ENCODE measurements around the gene PLD4.

Gene PLD4

DNA sequence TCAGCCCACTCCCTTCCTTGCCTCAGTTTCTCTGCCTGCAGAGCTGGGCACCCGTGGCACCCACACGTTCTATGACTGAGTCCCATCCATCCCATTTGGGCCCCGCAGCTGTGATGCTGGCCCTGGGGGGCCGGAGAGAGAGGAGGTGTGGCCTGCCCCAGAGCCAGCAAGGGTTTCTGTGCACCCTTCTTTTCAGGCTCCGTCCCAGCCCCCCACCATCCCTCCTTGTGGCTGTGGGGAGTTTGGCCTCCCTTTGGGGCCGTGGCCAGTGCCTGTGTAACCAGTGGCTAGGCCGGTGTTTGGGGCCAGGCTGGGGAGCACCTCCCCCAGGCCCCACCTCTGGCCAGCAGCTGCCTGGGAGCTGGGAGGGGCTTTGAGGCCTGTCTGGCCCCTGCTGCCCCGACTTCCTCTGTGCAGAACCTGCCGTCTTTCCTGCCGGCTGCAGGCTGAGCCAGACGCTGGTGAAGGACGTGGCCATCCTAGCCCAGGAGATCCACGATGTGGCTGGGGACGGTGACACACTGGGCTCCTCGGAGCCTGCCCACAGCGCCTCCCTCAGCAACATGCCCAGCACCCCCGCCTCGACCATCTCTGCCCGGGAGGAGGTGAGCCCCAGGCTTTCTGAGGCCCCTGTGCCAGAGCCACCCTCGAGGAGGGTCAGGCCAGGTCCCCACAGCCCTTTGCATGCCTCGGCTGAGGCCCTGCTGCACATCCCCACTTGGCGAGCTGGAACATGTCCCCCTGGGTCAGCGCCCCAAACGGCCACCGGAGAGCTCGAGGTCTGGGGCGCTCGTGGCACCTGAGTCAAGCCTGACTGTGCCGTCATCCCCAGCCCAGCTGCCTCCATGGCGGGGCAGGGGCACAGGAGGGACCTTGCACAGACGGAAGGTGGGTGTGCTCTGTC, 31.9 kb upstream of the PLD4 start:
- peaks cover 5% of the 10 kb centered on the region for H3K4me1 Mint-ChIP-seq
- no peaks in the 10 kb centered on the region for H3K9me3 Mint-ChIP-seq
- H3K27me3 Mint-ChIP-seq (ENCODE audit: low read depth) = peaks cover 4% of the 10 kb centered on the region
- H3K4me3 Mint-ChIP-seq = no peak overlapping the region
- H3K27ac Mint-ChIP-seq = no peak overlapping the region
- no peak for TF ChIP-seq CTCF (IDR thresholded peaks at IDR 0.05; ENCODE audit: unreplicated experiment in 3 of 3)
- no peaks in the 10 kb centered on the region for H3K36me3 Mint-ChIP-seq (ENCODE audit: low read depth)

- H3K27me3 Mint-ChIP-seq (ENCODE audit: low read depth) = peaks cover 4% of the 10 kb centered on the region
- TF ChIP-seq CTCF (IDR thresholded peaks at IDR 0.05; ENCODE audit: unreplicated experiment in 3 of 3) = no peak
- H3K9me3 Mint-ChIP-seq = no peaks in the 10 kb centered on the region
- no peak overlapping the region for H3K4me3 Mint-ChIP-seq
- H3K27ac Mint-ChIP-seq = no peak overlapping the region
- no peaks in the 10 kb centered on the region for H3K36me3 Mint-ChIP-seq (ENCODE audit: low read depth)
- H3K4me1 Mint-ChIP-seq = peaks cover 5% of the 10 kb centered on the region
Measured at GRCh38 chr14:104893435-104894207, 31.1 kb upstream of the PLD4 start.

GRCh38 chr14:104894331-104895206, 30.1 kb upstream of the PLD4 start:
- peaks cover 4% of the 10 kb centered on the region for H3K27me3 Mint-ChIP-seq (ENCODE audit: low read depth)
- no peak overlapping the region for H3K27ac Mint-ChIP-seq
- H3K4me1 Mint-ChIP-seq = peaks cover 10% of the 10 kb centered on the region
- no peak overlapping the region for H3K4me3 Mint-ChIP-seq
- H3K36me3 Mint-ChIP-seq (ENCODE audit: low read depth) = no peaks in the 10 kb centered on the region
- no peak for TF ChIP-seq CTCF (IDR thresholded peaks at IDR 0.05; ENCODE audit: unreplicated experiment in 3 of 3)
- H3K9me3 Mint-ChIP-seq = no peaks in the 10 kb centered on the region

DNA sequence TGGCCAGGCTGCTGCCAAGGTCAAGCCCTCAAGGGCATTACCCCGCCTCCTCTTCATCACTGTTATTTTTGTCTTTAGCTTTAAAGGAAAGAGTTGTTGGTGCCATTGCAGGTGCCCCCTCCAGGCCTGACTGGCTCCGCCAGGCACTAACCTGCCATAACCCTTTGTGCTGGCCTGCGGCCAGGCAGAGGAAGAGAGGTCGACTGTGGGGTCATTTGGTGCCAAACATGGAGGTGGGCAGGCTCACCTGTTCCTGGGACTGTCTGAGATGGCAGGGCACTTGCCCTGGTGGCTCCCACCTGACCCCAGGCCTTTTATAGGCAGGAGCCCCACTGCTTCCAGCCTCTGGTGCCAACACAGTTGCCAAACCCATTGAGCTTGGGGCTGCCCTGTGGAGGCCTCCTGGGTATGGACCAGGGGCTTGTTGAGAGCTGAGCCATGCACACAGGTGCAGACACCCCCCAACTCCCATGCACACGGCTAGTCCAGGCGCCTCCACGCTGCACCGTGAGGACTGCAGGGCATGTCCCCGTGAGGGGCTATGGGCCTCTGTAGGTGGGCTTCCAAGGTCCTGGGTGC, 29.4 kb upstream of the PLD4 start:
- Mint-ChIP-seq H3K4me1 (peaks cover 10% of the 10 kb centered on the region), H3K27ac (no peak overlapping the region), H3K36me3 (ENCODE audit: low read depth) (no peaks in the 10 kb centered on the region), H3K4me3 (no peak overlapping the region), H3K27me3 (ENCODE audit: low read depth) (peaks cover 4% of the 10 kb centered on the region), H3K9me3 (no peaks in the 10 kb centered on the region)
- no peak for TF ChIP-seq CTCF (IDR thresholded peaks at IDR 0.05; ENCODE audit: unreplicated experiment in 3 of 3)

GRCh38 chr14:104895786-104896661, 28.7 kb upstream of the PLD4 start:
- Mint-ChIP-seq H3K27ac (peak overlapping the region in 2 of 3 experiments; percentile 55 to 74), H3K4me1 (peaks cover 10% of the 10 kb centered on the region), H3K4me3 (peak overlapping the region in 1 of 3 experiments; percentile 17), H3K27me3 (ENCODE audit: low read depth) (peaks cover 5% of the 10 kb centered on the region), H3K36me3 (ENCODE audit: low read depth) (no peaks in the 10 kb centered on the region), H3K9me3 (no peaks in the 10 kb centered on the region)
- TF ChIP-seq CTCF (IDR thresholded peaks at IDR 0.05; ENCODE audit: unreplicated experiment in 3 of 3) = no peak
